IMR-90 (cell line): ENCODE data around the gene PPP1R14B. TPM values are rescaled to one million over a fixed set of nuclear protein-coding genes. Genes with fewer than 3 reads are reported as not detected.
A peak's percentile ranks its signal among the peaks of the same experiment; 100 is the strongest.

ENCODE experiments used
- ATAC-seq: fragments of 200-7000 bp; cut with Tn5 transposase; 2 replicates; pipeline ENCODE4 v1.9.1; 2020; ENCODE audit warnings: low read depth, mild to moderate bottlenecking, moderate library complexity
- BruUV-seq: library from RNA; stranded (reverse); fragments of 400-500 nt; replicated peaks from 2 replicates; lab custom pipeline; 2021; lab: Mats Ljungman, UMichigan
- CTCF ChIA-PET: fragments of 300-600 bp; formaldehyde crosslinking; extraction: SDS; loops from one replicate; lab custom pipeline; 2021; ENCODE audit warnings: antibody characterized with exemption; lab: Yijun Ruan, JAX
- POLR2A ChIA-PET: fragments of 300-600 bp; sonication (Branson Sonifier 250); formaldehyde crosslinking; loops from one replicate; lab custom pipeline; 2022; ENCODE audit warnings: antibody characterized with exemption; ENCODE audit not compliant: unreplicated experiment; lab: Charles Lee
- DNase-seq: peaks from one replicate; pipeline ENCODE4 v3.0.0; 2013
- H2AFZ ChIP-seq: replicated peaks from 2 replicates; pipeline ENCODE3; 2013; ENCODE audit warnings: low read length, mild to moderate bottlenecking; ENCODE audit not compliant: poor library complexity
- H2AK5ac ChIP-seq: 2 replicates; pipeline ENCODE4 v1.6.1; 2013; ENCODE audit warnings: low read depth, low read length, inconsistent platforms
- H2AK9ac ChIP-seq: replicated peaks from 2 replicates; pipeline ENCODE3; 2013; ENCODE audit warnings: mild to moderate bottlenecking, low read depth, low read length, moderate library complexity; ENCODE audit not compliant: poor library complexity
- H2BK120ac ChIP-seq: 2 replicates; pipeline ENCODE4 v1.6.1; 2013; ENCODE audit warnings: low read depth, low read length, inconsistent platforms
- H2BK15ac ChIP-seq: 3 replicates; pipeline ENCODE4 v1.6.1; 2013; ENCODE audit warnings: low read depth, low read length, inconsistent platforms
- H2BK20ac ChIP-seq: 2 replicates; pipeline ENCODE4 v1.6.1; 2013; ENCODE audit warnings: low read depth, mild to moderate bottlenecking, inconsistent platforms, low read length, moderate library complexity
- H2BK5ac ChIP-seq: 2 replicates; pipeline ENCODE4 v1.6.1; 2013; ENCODE audit warnings: mild to moderate bottlenecking, low read depth, low read length, inconsistent platforms; ENCODE audit not compliant: poor library complexity, severe bottlenecking
- H3K14ac ChIP-seq: replicated peaks from 2 replicates; pipeline ENCODE4 v1.6.1; 2013; ENCODE audit warnings: low read depth, low read length, inconsistent platforms
- H3K18ac ChIP-seq: 2 replicates; pipeline ENCODE4 v1.6.1; 2013; ENCODE audit warnings: low read depth, low read length, control low read depth
- H3K23ac ChIP-seq: 2 replicates; pipeline ENCODE4 v1.6.1; 2013; ENCODE audit warnings: low read depth, low read length, inconsistent platforms
- H3K27ac ChIP-seq: 2 replicates; pipeline ENCODE4 v1.5.1; 2013; ENCODE audit warnings: mild to moderate bottlenecking, control low read depth, low read length; ENCODE audit not compliant: insufficient read depth
- H3K27me3 ChIP-seq: 2 replicates; pipeline ENCODE4 v1.6.1; 2013; ENCODE audit warnings: low read length; ENCODE audit not compliant: control insufficient read depth, insufficient read depth
- H3K36me3 ChIP-seq: 2 replicates; pipeline ENCODE4 v1.6.1; 2013; ENCODE audit warnings: low read length, mixed read lengths; ENCODE audit not compliant: control insufficient read depth, insufficient read depth
- H3K4ac ChIP-seq: 2 replicates; pipeline ENCODE4 v1.6.1; 2013; ENCODE audit warnings: low read depth, low read length, inconsistent platforms
- H3K4me1 ChIP-seq: 2 replicates; pipeline ENCODE4 v1.6.1; 2013; ENCODE audit warnings: low read length, mixed read lengths; ENCODE audit not compliant: control insufficient read depth, insufficient read depth
- H3K4me2 ChIP-seq: 2 replicates; pipeline ENCODE4 v1.6.1; 2013; ENCODE audit warnings: low read depth, mild to moderate bottlenecking, control low read depth, low read length, moderate library complexity
- H3K4me3 ChIP-seq: 2 replicates; pipeline ENCODE4 v1.5.1; 2013; ENCODE audit warnings: low read depth, mild to moderate bottlenecking, control low read depth, low read length, moderate library complexity; ENCODE audit not compliant: insufficient read depth
- H3K56ac ChIP-seq: 2 replicates; pipeline ENCODE4 v1.6.1; 2013; ENCODE audit warnings: low read length, inconsistent platforms; ENCODE audit not compliant: insufficient read depth; ENCODE audit errors: extremely low read depth
- H3K79me1 ChIP-seq, 2 experiments: 2 replicates each; pipeline ENCODE4 v1.6.1; 2013; ENCODE audit warnings: low read length in 2 of 2, inconsistent platforms in 1 of 2, low read depth in 1 of 2
- H3K9ac ChIP-seq: 2 replicates; pipeline ENCODE4 v1.6.1; 2013; ENCODE audit warnings: low read depth, low read length, control low read depth
- H3K9me1 ChIP-seq: 2 replicates; pipeline ENCODE4 v1.6.1; 2013; ENCODE audit warnings: low read length, inconsistent platforms; ENCODE audit not compliant: insufficient read depth
- H3K9me3 ChIP-seq: 2 replicates; pipeline ENCODE4 v1.6.1; 2013; ENCODE audit warnings: low read length; ENCODE audit not compliant: control insufficient read depth, insufficient read depth
- H4K20me1 ChIP-seq: 2 replicates; pipeline ENCODE4 v1.6.1; 2013; ENCODE audit warnings: low read length, inconsistent platforms; ENCODE audit not compliant: insufficient read depth
- H4K5ac ChIP-seq: 2 replicates; pipeline ENCODE4 v1.6.1; 2013; ENCODE audit warnings: mild to moderate bottlenecking, low read depth, low read length, control low read depth
- H4K8ac ChIP-seq, 2 experiments: 2 replicates each; pipeline ENCODE4 v1.6.1; 2013; ENCODE audit warnings: low read depth in 2 of 2, low read length in 2 of 2, control low read depth in 1 of 2, inconsistent platforms in 1 of 2
- H4K91ac ChIP-seq: 2 replicates; pipeline ENCODE4 v1.6.1; 2013; ENCODE audit warnings: low read depth, low read length, inconsistent platforms; ENCODE audit not compliant: insufficient read depth
- BHLHE40 ChIP-seq: fragments of 150-350 bp; IDR thresholded peaks from 2 replicates; pipeline ENCODE4 v1.6.1; 2016; ENCODE audit warnings: mild to moderate bottlenecking, low read depth, low read length
- CEBPB ChIP-seq: IDR thresholded peaks from 2 replicates; pipeline ENCODE4 v1.6.1; 2012; ENCODE audit warnings: low read depth, low read length, improper control_type of control experiment
- CTCF ChIP-seq: conservative IDR thresholded peaks from 2 replicates; pipeline ENCODE4 v1.5.1; 2012; ENCODE audit warnings: mild to moderate bottlenecking, low read depth, low read length, improper control_type of control experiment
- FOS ChIP-seq: fragments of 150-350 bp; IDR thresholded peaks from 2 replicates; pipeline ENCODE4 v1.6.1; 2016; ENCODE audit warnings: low read depth, low read length
- MAFK ChIP-seq: IDR thresholded peaks from 2 replicates; pipeline ENCODE4 v1.6.1; 2012; ENCODE audit warnings: low read depth, low read length, improper control_type of control experiment
- MAZ ChIP-seq: IDR thresholded peaks from 2 replicates; pipeline ENCODE4 v1.6.1; 2012; ENCODE audit warnings: low read depth, mild to moderate bottlenecking, low read length, improper control_type of control experiment, moderate library complexity, borderline replicate concordance
- MXI1 ChIP-seq: IDR thresholded peaks from 2 replicates; pipeline ENCODE4 v1.6.1; 2012; ENCODE audit warnings: low read depth, mild to moderate bottlenecking, low read length, moderate library complexity, borderline replicate concordance
- NFE2L2 ChIP-seq: fragments of 150-350 bp; IDR thresholded peaks from 2 replicates; pipeline ENCODE4 v1.6.1; 2016; ENCODE audit warnings: low read depth, mild to moderate bottlenecking, low read length
- POLR2A ChIP-seq: IDR thresholded peaks from 2 replicates; pipeline ENCODE4 v1.6.1; 2012; ENCODE audit warnings: mild to moderate bottlenecking, low read depth, low read length
- RAD21 ChIP-seq: IDR thresholded peaks from 2 replicates; pipeline ENCODE4 v1.6.1; 2012; ENCODE audit warnings: low read length, improper control_type of control experiment
- RCOR1 ChIP-seq: IDR thresholded peaks from 2 replicates; pipeline ENCODE4 v1.6.1; 2012; ENCODE audit warnings: mild to moderate bottlenecking, low read length, improper control_type of control experiment; ENCODE audit not compliant: insufficient replicate concordance
- RFX5 ChIP-seq: IDR thresholded peaks from 2 replicates; pipeline ENCODE4 v1.8.0; 2012; ENCODE audit warnings: low read depth, mild to moderate bottlenecking, low read length, moderate library complexity
- SMC3 ChIP-seq: fragments of 150-350 bp; IDR thresholded peaks from 2 replicates; pipeline ENCODE4 v1.6.1; 2016; ENCODE audit warnings: low read depth, mild to moderate bottlenecking, antibody characterized with exemption, low read length, moderate library complexity
- USF2 ChIP-seq: fragments of 150-350 bp; IDR thresholded peaks from 2 replicates; pipeline ENCODE4 v1.6.1; 2017; ENCODE audit warnings: mild to moderate bottlenecking, antibody characterized with exemption, low read length, low read depth
- WGBS, 2 experiments: methylation state at CpG; one replicate each; pipeline versions ENCODE4 v1.1.5 to v1.1.7; 2013; ENCODE audit warnings: missing lambda C conversion rate in 2 of 2; ENCODE audit not compliant: insufficient read length in 1 of 2; ENCODE audit errors: extremely low coverage in 2 of 2; 5-methylcytosine and 5-hydroxymethylcytosine counted together
- dilution Hi-C: fragments of 300-500 bp; cut with HindIII; formaldehyde crosslinking; loops from one replicate; pipeline ENCODE4 v1.14.3; 2018; ENCODE audit warnings: low sequenced_read_pairs; ENCODE audit not compliant: unreplicated experiment
- in situ Hi-C: fragments of 300-500 bp; cut with MboI; formaldehyde crosslinking; loops from 3 replicates; pipeline ENCODE4 v1.14.3; 2019; ENCODE audit warnings: low sequenced_read_pairs, inconsistent platforms, mixed read lengths
- intact Hi-C: fragments of 100-400 bp; cut with micrococcal nuclease; formaldehyde crosslinking; loops from 2 replicates; pipeline ENCODE4 v1.10.0; 2022
- polyA plus RNA-seq, 3 experiments: library from polyadenylated mRNA; depleted of rRNA; stranded (reverse); fragments of >200 nt; gene quantifications; 2 replicates each; pipeline ENCODE4 v1.2.3, GENCODE V29; 2012; ENCODE audit warnings: low replicate concordance in 1 of 3
- total RNA-seq: library from RNA; depleted of rRNA; stranded (reverse); fragments of >200 nt; gene quantifications from 2 replicates; pipeline ENCODE4 v1.2.3, GENCODE V29; 2012
- TF ChIP-seq, protein P1 (sequence below): fragments of 150-350 bp; IDR thresholded peaks from 2 replicates; pipeline ENCODE4 v1.6.1; 2016; ENCODE audit warnings: low read depth, mild to moderate bottlenecking, low read length, moderate library complexity, borderline replicate concordance

PPP1R14B gene
- total and polyA plus RNA-seq, 2 of the 4 experiments (the other 2 are of a cell fraction), result 176 to 257 TPM

GRCh38 chr11:64292460-64293254, 45.9 kb upstream of the PPP1R14B start:
- H3K9me3 ChIP-seq, result no peaks in the 10 kb centered on the region
- no peak overlapping the region for H2BK15ac ChIP-seq
- no peak overlapping the region for H2BK20ac ChIP-seq
- peaks cover 4% of the 10 kb centered on the region; the same call in 1 of the 2 replicates for H3K4me1 ChIP-seq
- H3K23ac ChIP-seq, result no peak overlapping the region
- H3K14ac ChIP-seq, result no peak overlapping the region
- no peak overlapping the region for H3K4ac ChIP-seq
- ATAC-seq (peak; percentile 35), DNase-seq (no peak)
- no peak overlapping the region for H2AK9ac ChIP-seq
- no peak overlapping the region for H4K8ac ChIP-seq
- no peak overlapping the region for H2AK5ac ChIP-seq
- dilution Hi-C loops, result no loop called here
- H3K56ac ChIP-seq, result no peak overlapping the region
- intact Hi-C loops, result no loop called here
- in situ Hi-C loops, result no loop called here
- peaks cover 5% of the 10 kb centered on the region; the same call in 1 of the 2 replicates for H4K20me1 ChIP-seq
- H3K4me2 ChIP-seq, result peak overlapping the region; percentile 18; the same call in 1 of the 2 replicates
- no peak overlapping the region for H4K5ac ChIP-seq
- H3K9me1 ChIP-seq, result no peaks in the 10 kb centered on the region
- no peak overlapping the region for H3K9ac ChIP-seq
- CTCF ChIA-PET, result interaction anchor here (1.1 kb wide), 1 partner anchor 8 kb away, joined by 5 read pairs; no protein-coding TSS in a partner anchor
- H2AFZ ChIP-seq, result peak overlapping the region; percentile 72
- no peak overlapping the region for H3K18ac ChIP-seq
- no peaks in the 10 kb centered on the region for H3K36me3 ChIP-seq
- no peak overlapping the region for H4K91ac ChIP-seq
- no TSS peak for BruUV-seq
- WGBS, 2 experiments, result 24% methylated on average over 16 of the region's 42 CpGs; no CpG with 5 or more reads in 1 of the 2 experiments
- H2BK5ac ChIP-seq, result no peak overlapping the region
- no peaks in the 10 kb centered on the region for H3K79me1 ChIP-seq
- H2BK120ac ChIP-seq, result no peak overlapping the region
- H3K27ac ChIP-seq, result no peak overlapping the region
- H3K27me3 ChIP-seq, result peaks cover 74% of the 10 kb centered on the region
- H3K4me3 ChIP-seq, result peak overlapping the region; percentile 24; the same call in 1 of the 2 replicates
- POLR2A ChIA-PET, result no interaction called here
- TF ChIP-seq MXI1 (no peak), RFX5 (no peak), POLR2A (no peak), BHLHE40 (no peak), NFE2L2 (no peak), SMC3 (no peak), MAFK (no peak), RAD21 (no peak), CEBPB (no peak), RCOR1 (no peak), USF2 (no peak), CTCF (no peak), MAZ (no peak), FOS (no peak)
- TF ChIP-seq, protein P1, sequence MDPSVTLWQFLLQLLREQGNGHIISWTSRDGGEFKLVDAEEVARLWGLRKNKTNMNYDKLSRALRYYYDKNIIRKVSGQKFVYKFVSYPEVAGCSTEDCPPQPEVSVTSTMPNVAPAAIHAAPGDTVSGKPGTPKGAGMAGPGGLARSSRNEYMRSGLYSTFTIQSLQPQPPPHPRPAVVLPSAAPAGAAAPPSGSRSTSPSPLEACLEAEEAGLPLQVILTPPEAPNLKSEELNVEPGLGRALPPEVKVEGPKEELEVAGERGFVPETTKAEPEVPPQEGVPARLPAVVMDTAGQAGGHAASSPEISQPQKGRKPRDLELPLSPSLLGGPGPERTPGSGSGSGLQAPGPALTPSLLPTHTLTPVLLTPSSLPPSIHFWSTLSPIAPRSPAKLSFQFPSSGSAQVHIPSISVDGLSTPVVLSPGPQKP, result no peak
